Left cardiac atrium (tissue), 4 donors: ENCODE data around the gene EFCAB10. TPM values are rescaled to one million over a fixed set of nuclear protein-coding genes. Genes with fewer than 3 reads are reported as not detected.
A peak's percentile ranks its signal among the peaks of the same experiment; 100 is the strongest.
"Not testable (repeated sequence)": the region's sequence is repeated elsewhere in the genome, so short reads cannot be mapped to it uniquely, and the experiment has no call there.

ENCODE experiments used
- ATAC-seq, 2 donors: fragments of 200-7000 bp; cut with Tn5 transposase; one replicate each; pipeline ENCODE4 v1.9.1; 2020; ENCODE audit warnings: mild to moderate bottlenecking in 2 of 2, moderate library complexity in 2 of 2
- DNase-seq: peaks from one replicate; pipeline ENCODE4 v3.0.0-alpha.2; 2020
- intact Hi-C, 2 donors: fragments of 100-400 bp; cut with DNase I; formaldehyde crosslinking; loops; one replicate each; pipeline versions ENCODE4 v1.14.1 to v1.15.1; 2022 to 2023
- total RNA-seq, 2 donors: library from RNA; stranded (reverse); fragmentation: NEBNext Ultra II Directional; extraction: Animal tissue kit (Norgen Biotek cat#: 25700); gene quantifications; one replicate each; pipeline ENCODE4 v1.2.1, GENCODE V29; 2021
- donor health status: DM: no; HTN: yes; CAD: no.
- donor health status: DM: no; HTN: yes; CAD: no; lungs with severe emphysema.
- donor health status: DM: yes; HTN: yes; CAD: no.
- donor health status: Dilated cardiomyopathy.

EFCAB10 gene
- total RNA-seq, 2 donors from 2014 or later, result not detected

- ATAC-seq (no peak), DNase-seq (no peak)
- intact Hi-C loops, result no loop called here
Observed at GRCh38 chr7:105600720-105601550, 19.6 kb upstream of the EFCAB10 start.

GRCh38 chr7:105599551-105599950, 18.3 kb upstream of the EFCAB10 start:
- ATAC-seq, result no peak
- intact Hi-C loops, result no loop called here
- DNase-seq, result no peak

GRCh38 chr7:105599080-105599479, 17.8 kb upstream of the EFCAB10 start:
- intact Hi-C loops, ATAC-seq, DNase-seq: not testable (repeated sequence)

GRCh38 chr7:105596866-105597265, 15.6 kb upstream of the EFCAB10 start:
- DNase-seq, result no peak
- no peak for ATAC-seq
- intact Hi-C loops, result no loop called here

- no peak for DNase-seq
- intact Hi-C loops, result no loop called here
- ATAC-seq, result peak in 1 of 2 donors; percentile 45
Observed at GRCh38 chr7:105594034-105594433, 12.7 kb upstream of the EFCAB10 start.

GRCh38 chr7:105591522-105591921, 10.2 kb upstream of the EFCAB10 start:
- no peak for ATAC-seq

GRCh38 chr7:105590793-105591192, 9.5 kb upstream of the EFCAB10 start:
- DNase-seq (no peak), ATAC-seq (no peak)
- intact Hi-C loops, result no loop called here

More at GRCh38 chr7:105591522-105591921, 10.2 kb upstream of the EFCAB10 start:
- DNase-seq, result no peak
- intact Hi-C loops, result no loop called here

GRCh38 chr7:105589356-105590077, 8.2 kb upstream of the EFCAB10 start:
- intact Hi-C loops, result no loop called here
- peak; percentile 44 for DNase-seq
- ATAC-seq, result peak; percentile 85 to 86

- ATAC-seq, result no peak
Observed at GRCh38 chr7:105587909-105588635, 6.8 kb upstream of the EFCAB10 start.

GRCh38 chr7:105585850-105586500, 4.7 kb upstream of the EFCAB10 start:
- intact Hi-C loops, result no loop called here
- ATAC-seq, result no peak
- DNase-seq, result no peak

More at GRCh38 chr7:105587909-105588635, 6.8 kb upstream of the EFCAB10 start:
- no peak for DNase-seq
- intact Hi-C loops, result no loop called here

GRCh38 chr7:105584165-105584564, 2.9 kb upstream of the EFCAB10 start:
- intact Hi-C loops, result no loop called here

GRCh38 chr7:105583061-105583460, 1.8 kb upstream of the EFCAB10 start:
- DNase-seq (no peak), ATAC-seq (no peak)
- intact Hi-C loops, result no loop called here

More at GRCh38 chr7:105584165-105584564, 2.9 kb upstream of the EFCAB10 start:
- DNase-seq (no peak), ATAC-seq (no peak)

GRCh38 chr7:105580022-105580740, 1.1 kb downstream of the EFCAB10 start:
- DNase-seq, result no peak
- intact Hi-C loops, result no loop called here
- ATAC-seq, result no peak

- no peak for ATAC-seq
- intact Hi-C loops, result no loop called here
Observed at GRCh38 chr7:105578496-105578895, 2.8 kb downstream of the EFCAB10 start.

GRCh38 chr7:105577251-105577650, 4.0 kb downstream of the EFCAB10 start:
- DNase-seq, result no peak
- ATAC-seq, result no peak
- intact Hi-C loops, result no loop called here

More at GRCh38 chr7:105578496-105578895, 2.8 kb downstream of the EFCAB10 start:
- DNase-seq, result no peak

GRCh38 chr7:105571891-105572290, 9.4 kb downstream of the EFCAB10 start:
- DNase-seq (no peak), ATAC-seq (no peak)
- intact Hi-C loops, result no loop called here

GRCh38 chr7:105567821-105568220, 13.5 kb downstream of the EFCAB10 start:
- intact Hi-C loops, result no loop called here
- ATAC-seq (no peak), DNase-seq (no peak)

GRCh38 chr7:105567024-105567423, 14.3 kb downstream of the EFCAB10 start:
- intact Hi-C loops, result no loop called here
- DNase-seq, result no peak
- ATAC-seq, result no peak

GRCh38 chr7:105565190-105565589, 16.1 kb downstream of the EFCAB10 start:
- DNase-seq, result no peak
- intact Hi-C loops, result no loop called here
- ATAC-seq, result no peak
